GM21360 (cell line): Measurements from ENCODE around the gene RIPPLY3.

Experiments
- ATAC-seq: cut with Tn5 transposase; IDR thresholded peaks from one replicate; pipeline ENCODE4 v1.9.1; 2021; ENCODE audit warnings: mild to moderate bottlenecking, moderate library complexity; ENCODE audit not compliant: unreplicated experiment

RIPPLY3 gene

GRCh38 chr21:37006486-37007291, at the start of gene RIPPLY3:
RIPPLY3 (plus strand) TSS chr21:37006702; CDS start chr21:37006773, 71 bp downstream.
- ATAC-seq: no peak

- ATAC-seq: no peak
These were observed 47.3 kb upstream of the RIPPLY3 start for GRCh38 chr21:36959020-36959835.

DNA sequence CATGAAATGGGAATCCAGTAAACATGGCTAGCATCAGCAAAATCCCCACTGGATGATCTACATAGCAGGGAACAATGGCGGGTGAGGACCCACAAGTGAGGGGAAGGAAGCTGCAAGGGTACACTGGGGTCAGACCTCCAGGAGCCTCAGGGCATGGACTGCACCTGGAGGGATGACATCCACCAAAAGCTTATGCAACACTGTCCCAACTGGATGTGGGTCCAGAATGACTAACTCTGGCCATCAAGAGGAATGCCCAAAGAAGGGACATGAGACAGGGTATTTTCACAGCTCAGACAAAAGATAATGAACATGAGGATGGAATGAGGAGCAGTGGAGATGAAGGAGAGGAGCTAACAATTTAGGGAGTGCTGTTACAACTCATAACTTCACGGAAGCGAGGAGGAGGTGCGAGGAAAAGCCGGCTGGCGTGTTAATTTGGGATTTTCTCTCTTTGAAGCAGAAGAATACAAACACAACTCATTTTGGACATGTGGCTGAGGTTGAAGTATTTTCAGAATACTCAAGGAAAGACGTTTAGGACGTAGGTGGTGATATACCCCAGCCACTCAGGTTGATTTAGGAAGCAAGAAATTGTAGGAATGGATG, 45.7 kb upstream of the RIPPLY3 start:
- ATAC-seq: no peak

DNA sequence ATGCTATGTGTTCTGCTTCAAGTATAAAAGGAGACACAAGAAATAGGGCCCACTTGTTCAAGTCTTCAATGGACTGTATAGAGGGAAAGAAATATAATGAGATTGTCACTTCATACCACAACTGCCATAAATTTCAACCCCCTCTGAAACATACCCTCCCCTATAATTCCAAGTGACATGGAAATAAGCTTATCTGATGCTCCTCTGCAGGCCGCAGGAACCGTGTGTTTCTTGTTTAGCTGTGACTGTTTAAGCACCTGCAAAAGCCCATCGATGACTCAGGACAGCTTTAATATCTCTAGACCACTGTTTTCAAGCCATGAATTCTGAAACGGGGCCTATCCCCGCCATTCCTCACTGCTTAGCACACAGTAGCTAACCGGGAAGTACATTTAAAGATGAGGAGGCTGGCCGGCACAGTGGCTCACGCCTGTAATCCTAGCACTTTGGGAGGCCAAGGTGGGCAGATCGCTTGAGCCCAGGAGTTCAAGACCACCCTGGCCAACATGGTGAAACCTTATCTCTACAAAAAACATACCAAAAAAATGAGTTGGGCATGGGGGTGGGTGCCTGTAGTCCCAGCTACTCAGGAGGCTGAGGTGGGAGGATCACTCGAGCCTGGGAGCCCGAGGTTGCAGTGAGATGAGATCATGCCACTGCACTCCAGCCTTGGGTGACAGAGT, 44.3 kb upstream of the RIPPLY3 start:
- no peak for ATAC-seq

- no peak for ATAC-seq
These were observed 42.1 kb upstream of the RIPPLY3 start for GRCh38 chr21:36964398-36964797.

DNA sequence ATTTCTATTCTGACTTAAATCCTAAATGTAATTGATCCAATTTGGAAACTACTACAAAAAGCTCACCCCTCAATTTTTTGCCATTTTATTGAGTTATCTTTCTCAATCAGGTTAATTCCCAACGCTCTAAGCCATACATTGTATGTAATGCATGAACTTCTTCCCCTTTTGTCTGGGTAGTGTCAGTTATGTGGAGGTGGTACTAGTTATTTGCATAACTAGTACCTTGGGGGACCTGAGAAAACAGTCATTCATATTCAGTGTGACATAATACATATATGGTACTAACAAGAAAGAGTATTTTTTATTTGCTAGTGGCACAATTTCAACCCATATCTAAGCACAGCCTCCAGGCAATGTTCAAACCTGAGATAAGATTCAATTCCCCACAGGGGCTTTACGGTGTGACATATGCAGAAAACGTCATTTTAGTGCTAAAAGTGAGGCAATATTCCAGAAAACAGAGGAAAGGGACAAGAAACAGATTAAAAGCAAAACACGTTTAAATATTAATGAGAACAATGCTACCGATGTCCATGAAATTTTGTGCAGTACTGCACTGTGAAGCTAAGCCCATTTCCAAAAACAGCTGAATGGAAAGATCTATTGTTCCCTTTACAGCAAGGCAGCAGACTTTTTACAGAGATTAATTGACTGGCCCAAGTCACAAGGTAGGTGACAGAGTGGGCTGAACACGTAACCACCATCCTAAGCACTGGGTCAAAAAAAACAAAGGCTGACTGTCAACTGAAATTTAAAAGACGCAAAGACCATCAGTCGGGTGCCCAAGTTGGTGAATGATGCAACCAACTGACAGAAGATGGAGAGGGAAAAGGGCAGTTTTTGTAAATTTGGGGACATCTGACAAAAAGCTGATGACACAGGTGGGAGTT, 41.4 kb upstream of the RIPPLY3 start:
- no peak for ATAC-seq

DNA sequence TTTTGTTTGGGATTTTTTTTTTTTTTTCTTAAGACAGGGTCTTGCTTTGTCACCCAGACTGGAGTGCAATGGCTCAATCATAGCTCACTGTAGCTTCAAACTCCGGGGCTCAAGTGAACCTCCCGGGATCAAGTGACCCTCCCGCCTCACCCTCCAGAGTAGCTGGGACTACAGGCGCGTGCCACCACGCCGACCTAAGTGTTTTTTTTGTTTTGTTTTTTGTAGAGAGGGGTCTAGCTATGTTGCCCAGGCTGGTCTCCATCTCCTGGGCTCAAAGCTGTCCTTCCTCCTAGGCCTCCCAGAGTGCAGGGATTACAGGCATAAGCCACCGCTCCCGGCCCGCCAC, 40.8 kb upstream of the RIPPLY3 start:
- no peak for ATAC-seq

- peak; percentile 68 for ATAC-seq
These were observed 40.3 kb upstream of the RIPPLY3 start, which contains the start of gene HLCS for GRCh38 chr21:36966066-36966820. HLCS (minus strand) TSS chr21:36966669; CDS start chr21:36966638, 31 bp downstream.

DNA sequence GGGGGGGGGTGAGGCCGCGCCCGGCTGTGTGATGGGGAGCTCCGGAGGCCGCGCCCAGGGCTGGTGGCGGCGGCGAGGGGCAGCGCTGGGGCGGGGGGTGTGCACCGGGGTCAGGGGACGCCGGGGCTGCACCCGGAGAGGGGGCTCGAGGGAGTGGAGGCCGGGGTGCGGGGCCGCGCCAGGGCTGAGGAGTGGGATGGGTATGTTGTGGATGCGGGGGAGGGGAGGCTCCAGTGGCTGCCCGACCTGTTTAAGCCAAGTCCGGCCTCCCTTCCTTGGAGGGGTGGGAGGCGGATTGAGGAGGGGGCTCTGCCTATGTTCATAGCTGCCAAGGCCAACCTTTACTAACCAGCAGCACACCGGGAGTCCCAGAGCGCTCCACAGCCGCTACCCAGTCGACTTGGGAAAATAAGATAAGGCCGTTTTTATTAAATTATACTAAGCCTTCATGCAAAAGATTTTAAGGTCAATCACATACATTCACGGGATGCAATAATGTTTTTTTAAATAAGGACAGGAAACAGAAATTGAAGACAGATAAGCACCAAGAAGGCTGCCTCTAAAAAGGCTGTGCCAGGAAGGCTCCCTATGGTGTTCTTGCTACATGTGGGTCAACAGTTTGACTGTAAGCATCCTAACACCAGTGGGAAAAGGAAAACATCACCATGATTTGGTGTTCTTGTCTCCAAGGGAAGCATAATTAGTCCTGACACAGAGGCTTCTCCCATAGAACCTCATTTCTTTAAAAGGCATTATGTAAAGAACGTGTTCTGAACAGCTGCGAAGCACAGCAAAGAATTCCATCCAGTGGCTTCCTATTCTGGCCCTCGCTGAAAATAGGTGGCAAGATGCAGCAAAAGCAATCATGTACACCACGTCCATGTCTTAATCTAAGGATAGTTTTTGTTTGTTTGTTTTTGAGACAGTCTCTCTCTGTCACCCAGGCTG, 39.4 kb upstream of the RIPPLY3 start:
- ATAC-seq: peak; percentile 26

GRCh38 chr21:36968414-36968813, 38.1 kb upstream of the RIPPLY3 start:
- no peak for ATAC-seq

DNA sequence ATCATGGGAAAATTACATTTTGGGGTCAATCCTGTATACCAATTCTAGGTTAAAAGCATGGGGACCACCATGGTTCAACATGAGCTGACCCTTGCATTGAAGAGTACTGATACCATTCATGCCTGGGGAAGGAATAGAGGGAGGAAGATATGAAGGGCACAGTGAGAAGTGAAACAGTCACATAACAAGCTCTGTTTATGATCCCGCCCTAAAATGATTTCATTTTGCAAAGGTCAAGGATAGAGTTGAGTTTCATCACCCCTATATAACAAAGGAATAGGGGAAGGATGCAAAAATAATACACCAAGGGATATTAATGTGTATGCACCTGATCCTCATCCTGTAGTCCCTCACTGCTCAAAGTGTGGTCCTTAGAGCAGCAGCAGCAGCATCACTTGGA, 37.5 kb upstream of the RIPPLY3 start:
- no peak for ATAC-seq

- no peak for ATAC-seq
These were observed 32.3 kb upstream of the RIPPLY3 start for GRCh38 chr21:36973986-36974850.

DNA sequence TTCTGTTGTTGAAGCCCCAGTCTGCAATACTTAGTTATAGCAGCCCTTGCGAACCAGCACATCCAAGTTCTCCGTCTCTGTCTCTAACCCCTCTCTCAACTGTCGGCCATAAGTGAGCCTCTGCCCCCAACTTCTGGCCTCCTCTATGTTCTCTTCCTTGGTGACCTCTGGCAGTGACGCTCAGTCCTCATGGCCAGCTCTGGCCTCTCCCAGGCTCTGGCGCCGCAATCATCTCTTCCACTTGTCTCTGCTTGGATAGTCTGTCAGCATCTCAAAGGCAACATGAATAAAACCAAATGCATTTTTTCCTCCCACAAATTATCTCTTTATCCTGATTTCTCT, 31.7 kb upstream of the RIPPLY3 start:
- ATAC-seq: no peak

DNA sequence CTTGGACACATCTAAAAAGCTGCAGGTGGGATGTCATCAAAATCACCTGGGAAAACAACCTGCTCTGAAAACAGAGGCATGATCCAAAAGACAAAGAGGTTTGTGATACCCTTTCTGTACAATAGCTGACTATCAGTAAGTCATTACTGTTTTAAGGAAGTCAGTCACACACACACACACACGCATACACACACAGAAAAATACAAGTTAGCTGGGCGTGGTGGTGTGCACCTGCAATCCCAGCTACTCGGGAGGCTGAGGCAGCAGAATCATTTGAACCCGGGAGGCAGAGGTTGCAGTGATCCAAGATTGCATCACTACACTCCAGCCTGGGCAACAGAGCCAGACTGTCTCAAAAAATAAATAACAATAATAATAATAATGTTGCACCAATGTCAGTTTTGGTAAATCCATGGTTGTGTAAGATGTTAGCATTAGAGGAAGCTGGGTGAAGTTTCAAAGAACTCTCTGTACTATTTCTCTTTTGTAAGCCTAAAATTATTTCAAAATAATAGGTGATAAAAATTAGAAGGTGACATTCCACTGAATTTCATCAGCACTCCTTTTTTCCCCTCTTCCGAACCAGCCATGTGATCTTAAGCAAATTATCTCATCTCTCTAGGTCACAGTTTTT, 30.2 kb upstream of the RIPPLY3 start:
- no peak for ATAC-seq

- peak; percentile 41 for ATAC-seq
These were observed 29.4 kb upstream of the RIPPLY3 start for GRCh38 chr21:36976882-36977651.
